ENCODE results near the gene GRIN2D. TPM values are rescaled to one million over a fixed set of nuclear protein-coding genes. Genes with fewer than 3 reads are reported as not detected.

GRIN2D gene
- total RNA-seq, 2 donors from 2014 or later, result 0.14 to 0.42 TPM

Other genes with a start within 250 kb of the GRIN2D start
- 100 to 1,000 TPM in 1 of 2 donors, 10 to 100 TPM in 1; 65.8 to 172 TPM for gene LIG1, start 223.3 kb upstream of the GRIN2D start, total RNA-seq
- 10 to 100 TPM in 1 of 2 donors, 1 to 10 TPM in 1; 6.2 to 16.8 TPM for gene ZSWIM9, start 223.0 kb upstream of the GRIN2D start, total RNA-seq
- gene CARD8, start 137.8 kb upstream of the GRIN2D start, total RNA-seq, result 100 to 1,000 TPM; 172 to 176 TPM
- under 1 TPM in 1 of 2 donors, not detected in 1; 0.64 TPM for gene ZNF114, start 123.6 kb upstream of the GRIN2D start, total RNA-seq
- 100 to 1,000 TPM in 1 of 2 donors, 10 to 100 TPM in 1; 99.4 to 157 TPM for gene EMP3, start 68.1 kb upstream of the GRIN2D start, total RNA-seq
- gene TMEM143, start 29.7 kb upstream of the GRIN2D start, total RNA-seq, result 10 to 100 TPM in 1 of 2 donors, 1 to 10 TPM in 1; 6.9 to 25.5 TPM
- under 1 TPM in 1 of 2 donors, not detected in 1; 0.45 TPM for gene SYNGR4, start 29.3 kb upstream of the GRIN2D start, total RNA-seq
- 10 to 100 TPM; 64.4 to 80.9 TPM for gene KDELR1, start 2.1 kb upstream of the GRIN2D start, total RNA-seq
- gene GRWD1, start 52.3 kb downstream of the GRIN2D start, total RNA-seq, result 100 to 1,000 TPM in 1 of 2 donors, 10 to 100 TPM in 1; 60.6 to 104 TPM
- 1 to 10 TPM; 2.1 to 4.6 TPM for gene KCNJ14, start 61.9 kb downstream of the GRIN2D start, total RNA-seq
- 10 to 100 TPM; 66.4 to 66.9 TPM for gene CYTH2, start 75.7 kb downstream of the GRIN2D start, total RNA-seq
- 1 to 10 TPM in 1 of 2 donors, under 1 TPM in 1; 0.40 to 1.3 TPM for gene LMTK3, start 118.2 kb downstream of the GRIN2D start, total RNA-seq
- gene SULT2B1, start 158.5 kb downstream of the GRIN2D start, total RNA-seq, result not detected
- gene SPACA4, start 213.1 kb downstream of the GRIN2D start, total RNA-seq, result not detected
- gene FAM83E, start 221.4 kb downstream of the GRIN2D start, total RNA-seq, result 10 to 100 TPM in 1 of 2 donors, 1 to 10 TPM in 1; 3.5 to 13.7 TPM
- 1,000 to 10,000 TPM; 1,029 to 1,552 TPM for gene RPL18, start 225.5 kb downstream of the GRIN2D start, total RNA-seq
- gene SPHK2, start 225.8 kb downstream of the GRIN2D start, total RNA-seq, result 10 to 100 TPM; 37.9 to 71.4 TPM
- 1 to 10 TPM; 3.8 to 3.9 TPM for gene DBP, start 243.7 kb downstream of the GRIN2D start, total RNA-seq

All from natural killer cell treated with Interleukin-12 subunit alpha and Interleukin-12 subunit beta and Interleukin-15 and Interleukin-18, amount 100 ng/mL, for 72 hours (primary cell).